PC-9 (cell line): ENCODE data around the gene NUDT9.

Source experiments
- EZH2 ChIP-seq: fragments of 200-600 bp; sonication (generic); IDR thresholded peaks from 2 replicates; pipeline ENCODE4 v1.8.0; 2017; ENCODE audit warnings: antibody characterized with exemption, low read depth
- TF ChIP-seq, protein P1 (sequence below): fragments of 200-600 bp; sonication (generic); conservative IDR thresholded peaks from 2 replicates; pipeline ENCODE4 v1.6.1; 2017; ENCODE audit warnings: mixed run types, antibody characterized with exemption, mild to moderate bottlenecking, moderate library complexity

GRCh38 chr4:87442889-87443288, 20.5 kb downstream of the NUDT9 start:
- TF ChIP-seq, protein P1, sequence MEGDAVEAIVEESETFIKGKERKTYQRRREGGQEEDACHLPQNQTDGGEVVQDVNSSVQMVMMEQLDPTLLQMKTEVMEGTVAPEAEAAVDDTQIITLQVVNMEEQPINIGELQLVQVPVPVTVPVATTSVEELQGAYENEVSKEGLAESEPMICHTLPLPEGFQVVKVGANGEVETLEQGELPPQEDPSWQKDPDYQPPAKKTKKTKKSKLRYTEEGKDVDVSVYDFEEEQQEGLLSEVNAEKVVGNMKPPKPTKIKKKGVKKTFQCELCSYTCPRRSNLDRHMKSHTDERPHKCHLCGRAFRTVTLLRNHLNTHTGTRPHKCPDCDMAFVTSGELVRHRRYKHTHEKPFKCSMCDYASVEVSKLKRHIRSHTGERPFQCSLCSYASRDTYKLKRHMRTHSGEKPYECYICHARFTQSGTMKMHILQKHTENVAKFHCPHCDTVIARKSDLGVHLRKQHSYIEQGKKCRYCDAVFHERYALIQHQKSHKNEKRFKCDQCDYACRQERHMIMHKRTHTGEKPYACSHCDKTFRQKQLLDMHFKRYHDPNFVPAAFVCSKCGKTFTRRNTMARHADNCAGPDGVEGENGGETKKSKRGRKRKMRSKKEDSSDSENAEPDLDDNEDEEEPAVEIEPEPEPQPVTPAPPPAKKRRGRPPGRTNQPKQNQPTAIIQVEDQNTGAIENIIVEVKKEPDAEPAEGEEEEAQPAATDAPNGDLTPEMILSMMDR: no peak
- no peak for TF ChIP-seq EZH2
